HG02852 (cell line): ENCODE measurements around the gene KLHDC4.

Experiments
- ATAC-seq: cut with Tn5 transposase; IDR thresholded peaks from one replicate; pipeline ENCODE4 v1.9.1; 2021; ENCODE audit warnings: mild to moderate bottlenecking, moderate library complexity; ENCODE audit not compliant: unreplicated experiment

Gene KLHDC4

GRCh38 chr16:87701505-87701921 lies 64.3 kb downstream of the KLHDC4 start:
- ATAC-seq: no peak

GRCh38 chr16:87701078-87701460 lies 64.7 kb downstream of the KLHDC4 start:
- ATAC-seq: no peak

GRCh38 chr16:87700406-87701077 lies 65.2 kb downstream of the KLHDC4 start:
- ATAC-seq: no peak

GRCh38 chr16:87698676-87699199 lies 67.0 kb downstream of the KLHDC4 start:
- peak; percentile 21 for ATAC-seq

- ATAC-seq: peak; percentile 57
Observed at GRCh38 chr16:87698241-87698640, 67.5 kb downstream of the KLHDC4 start.

GRCh38 chr16:87697792-87698191 lies 68.0 kb downstream of the KLHDC4 start:
- ATAC-seq: no peak

- no peak for ATAC-seq
Observed at GRCh38 chr16:87697256-87697655, 68.5 kb downstream of the KLHDC4 start.

GRCh38 chr16:87696726-87697125 lies 69.1 kb downstream of the KLHDC4 start:
- ATAC-seq: no peak

- no peak for ATAC-seq
Observed at GRCh38 chr16:87695534-87695933, 70.3 kb downstream of the KLHDC4 start.

GRCh38 chr16:87694441-87695125 lies 71.2 kb downstream of the KLHDC4 start:
- no peak for ATAC-seq

- ATAC-seq: no peak
Observed at GRCh38 chr16:87693827-87694226, 72.0 kb downstream of the KLHDC4 start.

GRCh38 chr16:87692756-87693155 lies 73.0 kb downstream of the KLHDC4 start:
- no peak for ATAC-seq

GRCh38 chr16:87692176-87692575 lies 73.6 kb downstream of the KLHDC4 start:
- no peak for ATAC-seq

- ATAC-seq: no peak
Observed at GRCh38 chr16:87691686-87692079, 74.1 kb downstream of the KLHDC4 start.

GRCh38 chr16:87690911-87691685 lies 74.7 kb downstream of the KLHDC4 start:
- no peak for ATAC-seq

- no peak for ATAC-seq
Observed at GRCh38 chr16:87689956-87690465, 75.8 kb downstream of the KLHDC4 start.

- no peak for ATAC-seq
Observed at GRCh38 chr16:87688876-87689815, 76.6 kb downstream of the KLHDC4 start.

GRCh38 chr16:87687998-87688529 lies 77.7 kb downstream of the KLHDC4 start:
- no peak for ATAC-seq

GRCh38 chr16:87687126-87687910 lies 78.5 kb downstream of the KLHDC4 start:
- no peak for ATAC-seq
